Calu3 (cell line): ENCODE data around the gene C19orf73. TPM values are rescaled to one million over a fixed set of nuclear protein-coding genes. Genes with fewer than 3 reads are reported as not detected.
A peak's percentile ranks its signal among the peaks of the same experiment; 100 is the strongest.

ENCODE experiments used
- BruUV-seq: library from RNA; stranded (reverse); fragments of 400-500 nt; replicated peaks from 2 replicates; lab custom pipeline; 2021; lab: Mats Ljungman, UMichigan
- CTCF ChIA-PET: fragments of 300-600 bp; sonication (Branson Sonifier 250); formaldehyde crosslinking; loops from one replicate; lab custom pipeline; 2022; ENCODE audit warnings: antibody characterized with exemption; lab: Charles Lee
- DNase-seq: peaks from one replicate; pipeline ENCODE4 v3.0.0; 2022
- H3K27ac Mint-ChIP-seq: one replicate; pipeline ENCODE4 v1.8.0; 2022; ENCODE audit warnings: mixed read lengths; ENCODE audit not compliant: unreplicated experiment
- H3K27me3 Mint-ChIP-seq: one replicate; pipeline ENCODE4 v1.8.0; 2022; ENCODE audit warnings: mixed read lengths; ENCODE audit not compliant: unreplicated experiment
- H3K36me3 Mint-ChIP-seq: one replicate; pipeline ENCODE4 v1.8.0; 2022; ENCODE audit warnings: mild to moderate bottlenecking, moderate library complexity, mixed read lengths; ENCODE audit not compliant: insufficient read depth, unreplicated experiment
- H3K4me1 Mint-ChIP-seq: one replicate; pipeline ENCODE4 v1.8.0; 2022; ENCODE audit warnings: mild to moderate bottlenecking, low read depth, mixed read lengths; ENCODE audit not compliant: unreplicated experiment
- H3K4me3 Mint-ChIP-seq: one replicate; pipeline ENCODE4 v1.8.0; 2022; ENCODE audit warnings: mild to moderate bottlenecking, low read depth, moderate library complexity, mixed read lengths; ENCODE audit not compliant: unreplicated experiment
- H3K9me3 Mint-ChIP-seq: one replicate; pipeline ENCODE4 v1.8.0; 2022; ENCODE audit warnings: low read depth, mixed read lengths; ENCODE audit not compliant: unreplicated experiment
- CTCF ChIP-seq: fragments of 200-600 bp; IDR thresholded peaks from one replicate; pipeline ENCODE4 v1.8.0; 2022; ENCODE audit warnings: antibody characterized with exemption; ENCODE audit not compliant: unreplicated experiment
- intact Hi-C: fragments of 100-400 bp; cut with micrococcal nuclease; formaldehyde crosslinking; loops from one replicate; pipeline ENCODE4 v1.10.0; 2022; ENCODE audit not compliant: unreplicated experiment
- total RNA-seq: library from RNA; stranded (reverse); gene quantifications from 2 replicates; pipeline ENCODE4 v1.2.3, GENCODE V29; 2022

The C19orf73 gene
- total RNA-seq, 1 experiment from 2014 or later = 1.9 TPM

- H3K27ac Mint-ChIP-seq = no peak overlapping the region
- no peaks in the 10 kb centered on the region for H3K27me3 Mint-ChIP-seq
- H3K4me1 Mint-ChIP-seq = peaks cover 7% of the 10 kb centered on the region
- peaks cover 87% of the 10 kb centered on the region for H3K36me3 Mint-ChIP-seq
- H3K9me3 Mint-ChIP-seq = no peaks in the 10 kb centered on the region
- intact Hi-C loops = no loop called here
- no peak for TF ChIP-seq CTCF
- BruUV-seq = no TSS peak
- H3K4me3 Mint-ChIP-seq = no peak overlapping the region
- DNase-seq = no peak
- CTCF ChIA-PET = interaction anchor here (0.5 kb wide), 1 partner anchor 96 kb away, joined by 18 read pairs; no protein-coding TSS in a partner anchor
Measured at GRCh38 chr19:49102303-49102702, 16.6 kb downstream of the C19orf73 start.

- intact Hi-C loops = no loop called here
- no TSS peak for BruUV-seq
- H3K27ac Mint-ChIP-seq = peak overlapping the region; percentile 1
- TF ChIP-seq CTCF = no peak
- no peaks in the 10 kb centered on the region for H3K27me3 Mint-ChIP-seq
- peaks cover 85% of the 10 kb centered on the region for H3K36me3 Mint-ChIP-seq
- H3K9me3 Mint-ChIP-seq = no peaks in the 10 kb centered on the region
- H3K4me1 Mint-ChIP-seq = peaks cover 7% of the 10 kb centered on the region
- DNase-seq = no peak
- CTCF ChIA-PET = interaction anchor here (0.7 to 1.7 kb wide), 2 partner anchors 98 to 104 kb away, joined by 3 to 5 read pairs; no protein-coding TSS in a partner anchor
- H3K4me3 Mint-ChIP-seq = no peak overlapping the region
Measured at GRCh38 chr19:49101160-49101559, 17.8 kb downstream of the C19orf73 start.

GRCh38 chr19:49098795-49099194 lies 20.1 kb downstream of the C19orf73 start:
- H3K27ac Mint-ChIP-seq = no peak overlapping the region
- TF ChIP-seq CTCF = no peak
- no peak for DNase-seq
- intact Hi-C loops = loop anchor here (5.0 kb wide), 1 partner anchor 109 kb away; no protein-coding TSS in a partner anchor
- CTCF ChIA-PET = interaction anchor here (1.6 to 2.1 kb wide), 3 partner anchors 12 to 109 kb away, joined by 9 to 35 read pairs (median 27); partner anchors contain the start of gene LIN7B
- no peak overlapping the region for H3K4me3 Mint-ChIP-seq
- H3K36me3 Mint-ChIP-seq = peaks cover 80% of the 10 kb centered on the region
- no peaks in the 10 kb centered on the region for H3K27me3 Mint-ChIP-seq
- no peaks in the 10 kb centered on the region for H3K9me3 Mint-ChIP-seq
- BruUV-seq = no TSS peak
- peaks cover 7% of the 10 kb centered on the region for H3K4me1 Mint-ChIP-seq

GRCh38 chr19:49097453-49098288 lies 21.3 kb downstream of the C19orf73 start:
- intact Hi-C loops = loop anchor here (5.0 kb wide), 1 partner anchor 110 kb away; no protein-coding TSS in a partner anchor
- H3K4me3 Mint-ChIP-seq = no peak overlapping the region
- no peaks in the 10 kb centered on the region for H3K27me3 Mint-ChIP-seq
- CTCF ChIA-PET = interaction anchor here (0.5 to 2.1 kb wide), 28 partner anchors 9 to 509 kb away, joined by 3 to 85 read pairs (median 5); partner anchors contain the start of genes GYS1, LIN7B, PIH1D1 and PPFIA3
- peaks cover 7% of the 10 kb centered on the region for H3K4me1 Mint-ChIP-seq
- TF ChIP-seq CTCF = peak; percentile 99
- H3K36me3 Mint-ChIP-seq = peaks cover 83% of the 10 kb centered on the region
- H3K27ac Mint-ChIP-seq = no peak overlapping the region
- BruUV-seq = no TSS peak
- DNase-seq = peak; percentile 85
- H3K9me3 Mint-ChIP-seq = no peaks in the 10 kb centered on the region
